LNCAP (cell line): ENCODE data around the gene ZNF236.

Experiments
- CTCF ChIP-seq: fragments of 450-650 bp; IDR thresholded peaks from 2 replicates; pipeline ENCODE4 v1.5.1; 2017; ENCODE audit warnings: mild to moderate bottlenecking

The ZNF236 gene

GRCh38 chr18:76963936-76964335, 141.6 kb downstream of the ZNF236 start:
- no peak for TF ChIP-seq CTCF

GRCh38 chr18:76967721-76968472, 145.5 kb downstream of the ZNF236 start:
- no peak for TF ChIP-seq CTCF

- TF ChIP-seq CTCF = no peak
Measured at GRCh38 chr18:76970770-76971559, 148.6 kb downstream of the ZNF236 start.

GRCh38 chr18:76972241-76972640, 149.9 kb downstream of the ZNF236 start:
- no peak for TF ChIP-seq CTCF

GRCh38 chr18:76972846-76973519, 150.6 kb downstream of the ZNF236 start:
- no peak for TF ChIP-seq CTCF

- no peak for TF ChIP-seq CTCF
Measured at GRCh38 chr18:76973520-76974266, 151.3 kb downstream of the ZNF236 start.

- no peak for TF ChIP-seq CTCF
Measured at GRCh38 chr18:76974386-76974785, 152.0 kb downstream of the ZNF236 start.
